IMR-90 (cell line): ENCODE measurements around the gene ANKMY2. TPM values are rescaled to one million over a fixed set of nuclear protein-coding genes. Genes with fewer than 3 reads are reported as not detected.

Experiments
- ATAC-seq: fragments of 200-7000 bp; cut with Tn5 transposase; 2 replicates; pipeline ENCODE4 v1.9.1; 2020; ENCODE audit warnings: low read depth, mild to moderate bottlenecking, moderate library complexity
- BruUV-seq: library from RNA; stranded (reverse); fragments of 400-500 nt; replicated peaks from 2 replicates; lab custom pipeline; 2021; lab: Mats Ljungman, UMichigan
- CTCF ChIA-PET: fragments of 300-600 bp; formaldehyde crosslinking; extraction: SDS; loops from one replicate; lab custom pipeline; 2021; ENCODE audit warnings: antibody characterized with exemption; lab: Yijun Ruan, JAX
- POLR2A ChIA-PET: fragments of 300-600 bp; sonication (Branson Sonifier 250); formaldehyde crosslinking; loops from one replicate; lab custom pipeline; 2022; ENCODE audit warnings: antibody characterized with exemption; ENCODE audit not compliant: unreplicated experiment; lab: Charles Lee
- DNase-seq: peaks from one replicate; pipeline ENCODE4 v3.0.0; 2013
- H2AFZ ChIP-seq: replicated peaks from 2 replicates; pipeline ENCODE3; 2013; ENCODE audit warnings: low read length, mild to moderate bottlenecking; ENCODE audit not compliant: poor library complexity
- H2AK5ac ChIP-seq: 2 replicates; pipeline ENCODE4 v1.6.1; 2013; ENCODE audit warnings: low read depth, low read length, inconsistent platforms
- H2AK9ac ChIP-seq: replicated peaks from 2 replicates; pipeline ENCODE3; 2013; ENCODE audit warnings: mild to moderate bottlenecking, low read depth, low read length, moderate library complexity; ENCODE audit not compliant: poor library complexity
- H2BK120ac ChIP-seq: 2 replicates; pipeline ENCODE4 v1.6.1; 2013; ENCODE audit warnings: low read depth, low read length, inconsistent platforms
- H2BK15ac ChIP-seq: 3 replicates; pipeline ENCODE4 v1.6.1; 2013; ENCODE audit warnings: low read depth, low read length, inconsistent platforms
- H2BK20ac ChIP-seq: 2 replicates; pipeline ENCODE4 v1.6.1; 2013; ENCODE audit warnings: low read depth, mild to moderate bottlenecking, inconsistent platforms, low read length, moderate library complexity
- H2BK5ac ChIP-seq: 2 replicates; pipeline ENCODE4 v1.6.1; 2013; ENCODE audit warnings: mild to moderate bottlenecking, low read depth, low read length, inconsistent platforms; ENCODE audit not compliant: poor library complexity, severe bottlenecking
- H3K14ac ChIP-seq: replicated peaks from 2 replicates; pipeline ENCODE4 v1.6.1; 2013; ENCODE audit warnings: low read depth, low read length, inconsistent platforms
- H3K18ac ChIP-seq: 2 replicates; pipeline ENCODE4 v1.6.1; 2013; ENCODE audit warnings: low read depth, low read length, control low read depth
- H3K23ac ChIP-seq: 2 replicates; pipeline ENCODE4 v1.6.1; 2013; ENCODE audit warnings: low read depth, low read length, inconsistent platforms
- H3K27ac ChIP-seq: 2 replicates; pipeline ENCODE4 v1.5.1; 2013; ENCODE audit warnings: mild to moderate bottlenecking, control low read depth, low read length; ENCODE audit not compliant: insufficient read depth
- H3K27me3 ChIP-seq: 2 replicates; pipeline ENCODE4 v1.6.1; 2013; ENCODE audit warnings: low read length; ENCODE audit not compliant: control insufficient read depth, insufficient read depth
- H3K36me3 ChIP-seq: 2 replicates; pipeline ENCODE4 v1.6.1; 2013; ENCODE audit warnings: low read length, mixed read lengths; ENCODE audit not compliant: control insufficient read depth, insufficient read depth
- H3K4ac ChIP-seq: 2 replicates; pipeline ENCODE4 v1.6.1; 2013; ENCODE audit warnings: low read depth, low read length, inconsistent platforms
- H3K4me1 ChIP-seq: 2 replicates; pipeline ENCODE4 v1.6.1; 2013; ENCODE audit warnings: low read length, mixed read lengths; ENCODE audit not compliant: control insufficient read depth, insufficient read depth
- H3K4me2 ChIP-seq: 2 replicates; pipeline ENCODE4 v1.6.1; 2013; ENCODE audit warnings: low read depth, mild to moderate bottlenecking, control low read depth, low read length, moderate library complexity
- H3K4me3 ChIP-seq: 2 replicates; pipeline ENCODE4 v1.5.1; 2013; ENCODE audit warnings: low read depth, mild to moderate bottlenecking, control low read depth, low read length, moderate library complexity; ENCODE audit not compliant: insufficient read depth
- H3K56ac ChIP-seq: 2 replicates; pipeline ENCODE4 v1.6.1; 2013; ENCODE audit warnings: low read length, inconsistent platforms; ENCODE audit not compliant: insufficient read depth; ENCODE audit errors: extremely low read depth
- H3K79me1 ChIP-seq, 2 experiments: 2 replicates each; pipeline ENCODE4 v1.6.1; 2013; ENCODE audit warnings: low read length in 2 of 2, inconsistent platforms in 1 of 2, low read depth in 1 of 2
- H3K9ac ChIP-seq: 2 replicates; pipeline ENCODE4 v1.6.1; 2013; ENCODE audit warnings: low read depth, low read length, control low read depth
- H3K9me1 ChIP-seq: 2 replicates; pipeline ENCODE4 v1.6.1; 2013; ENCODE audit warnings: low read length, inconsistent platforms; ENCODE audit not compliant: insufficient read depth
- H3K9me3 ChIP-seq: 2 replicates; pipeline ENCODE4 v1.6.1; 2013; ENCODE audit warnings: low read length; ENCODE audit not compliant: control insufficient read depth, insufficient read depth
- H4K20me1 ChIP-seq: 2 replicates; pipeline ENCODE4 v1.6.1; 2013; ENCODE audit warnings: low read length, inconsistent platforms; ENCODE audit not compliant: insufficient read depth
- H4K5ac ChIP-seq: 2 replicates; pipeline ENCODE4 v1.6.1; 2013; ENCODE audit warnings: mild to moderate bottlenecking, low read depth, low read length, control low read depth
- H4K8ac ChIP-seq, 2 experiments: 2 replicates each; pipeline ENCODE4 v1.6.1; 2013; ENCODE audit warnings: low read depth in 2 of 2, low read length in 2 of 2, control low read depth in 1 of 2, inconsistent platforms in 1 of 2
- H4K91ac ChIP-seq: 2 replicates; pipeline ENCODE4 v1.6.1; 2013; ENCODE audit warnings: low read depth, low read length, inconsistent platforms; ENCODE audit not compliant: insufficient read depth
- CTCF ChIP-seq: conservative IDR thresholded peaks from 2 replicates; pipeline ENCODE4 v1.5.1; 2012; ENCODE audit warnings: mild to moderate bottlenecking, low read depth, low read length, improper control_type of control experiment
- RFX5 ChIP-seq: IDR thresholded peaks from 2 replicates; pipeline ENCODE4 v1.8.0; 2012; ENCODE audit warnings: low read depth, mild to moderate bottlenecking, low read length, moderate library complexity
- SMC3 ChIP-seq: fragments of 150-350 bp; IDR thresholded peaks from 2 replicates; pipeline ENCODE4 v1.6.1; 2016; ENCODE audit warnings: low read depth, mild to moderate bottlenecking, antibody characterized with exemption, low read length, moderate library complexity
- USF2 ChIP-seq: fragments of 150-350 bp; IDR thresholded peaks from 2 replicates; pipeline ENCODE4 v1.6.1; 2017; ENCODE audit warnings: mild to moderate bottlenecking, antibody characterized with exemption, low read length, low read depth
- WGBS, 2 experiments: methylation state at CpG; one replicate each; pipeline versions ENCODE4 v1.1.5 to v1.1.7; 2013; ENCODE audit warnings: missing lambda C conversion rate in 2 of 2; ENCODE audit not compliant: insufficient read length in 1 of 2; ENCODE audit errors: extremely low coverage in 2 of 2; 5-methylcytosine and 5-hydroxymethylcytosine counted together
- dilution Hi-C: fragments of 300-500 bp; cut with HindIII; formaldehyde crosslinking; loops from one replicate; pipeline ENCODE4 v1.14.3; 2018; ENCODE audit warnings: low sequenced_read_pairs; ENCODE audit not compliant: unreplicated experiment
- in situ Hi-C: fragments of 300-500 bp; cut with MboI; formaldehyde crosslinking; loops from 3 replicates; pipeline ENCODE4 v1.14.3; 2019; ENCODE audit warnings: low sequenced_read_pairs, inconsistent platforms, mixed read lengths
- intact Hi-C: fragments of 100-400 bp; cut with micrococcal nuclease; formaldehyde crosslinking; loops from 2 replicates; pipeline ENCODE4 v1.10.0; 2022
- polyA plus RNA-seq, 3 experiments: library from polyadenylated mRNA; depleted of rRNA; stranded (reverse); fragments of >200 nt; gene quantifications; 2 replicates each; pipeline ENCODE4 v1.2.3, GENCODE V29; 2012; ENCODE audit warnings: low replicate concordance in 1 of 3
- total RNA-seq: library from RNA; depleted of rRNA; stranded (reverse); fragments of >200 nt; gene quantifications from 2 replicates; pipeline ENCODE4 v1.2.3, GENCODE V29; 2012

ANKMY2 gene
- total and polyA plus RNA-seq, 2 of the 4 experiments (the other 2 are of a cell fraction) = 19.5 to 41.9 TPM

GRCh38 chr7:16656141-16656540, 10.6 kb upstream of the ANKMY2 start:
- CTCF ChIA-PET = interaction anchor here (0.7 kb wide), 1 partner anchor 158 kb away, joined by 3 read pairs; no protein-coding TSS in a partner anchor
- H3K14ac ChIP-seq = no peak overlapping the region
- no peak overlapping the region for H3K4ac ChIP-seq
- no TSS peak for BruUV-seq
- H3K9me3 ChIP-seq = no peaks in the 10 kb centered on the region
- POLR2A ChIA-PET = no interaction called here
- H3K9ac ChIP-seq = no peak overlapping the region
- H2BK20ac ChIP-seq = no peak overlapping the region
- no peak overlapping the region for H3K18ac ChIP-seq
- no peak overlapping the region for H3K4me2 ChIP-seq
- WGBS, 2 experiments = 100% methylated on average over 1 of the region's 1 CpG; no CpG with 5 or more reads in 1 of the 2 experiments
- H3K27ac ChIP-seq = no peak overlapping the region; the same call in 1 of the 2 replicates
- DNase-seq (no peak), ATAC-seq (no peak)
- no peak overlapping the region for H2AFZ ChIP-seq
- H4K8ac ChIP-seq = no peak overlapping the region
- intact Hi-C loops (no loop called here), in situ Hi-C loops (no loop called here), dilution Hi-C loops (no loop called here)
- H4K20me1 ChIP-seq = peaks cover 8% of the 10 kb centered on the region; the same call in 1 of the 2 replicates
- H3K4me3 ChIP-seq = no peak overlapping the region
- no peaks in the 10 kb centered on the region for H3K27me3 ChIP-seq
- no peak overlapping the region for H2AK5ac ChIP-seq
- no peak overlapping the region for H2BK120ac ChIP-seq
- no peak overlapping the region for H3K23ac ChIP-seq
- no peak overlapping the region for H4K5ac ChIP-seq
- no peak overlapping the region for H3K56ac ChIP-seq
- TF ChIP-seq SMC3 (no peak), USF2 (no peak), CTCF (no peak), RFX5 (no peak)
- peaks cover 24 to 54% of the 10 kb centered on the region in 2 experiments for H3K79me1 ChIP-seq
- no peak overlapping the region for H2AK9ac ChIP-seq
- H2BK15ac ChIP-seq = no peak overlapping the region
- no peak overlapping the region for H4K91ac ChIP-seq
- H3K36me3 ChIP-seq = no peaks in the 10 kb centered on the region
- peaks cover 4% of the 10 kb centered on the region for H3K4me1 ChIP-seq
- no peak overlapping the region for H2BK5ac ChIP-seq
- peaks cover 9% of the 10 kb centered on the region for H3K9me1 ChIP-seq
